CD4-positive, alpha-beta T cell treated with Interleukin-12 subunit alpha and Interleukin-12 subunit beta, for 1 hour (primary cell): ENCODE results near the gene SYT7.
"Not testable (repeated sequence)": the region's sequence is repeated elsewhere in the genome, so short reads cannot be mapped to it uniquely, and the experiment has no call there.

Source experiments
- DNase-seq: peaks from one replicate; pipeline ENCODE4 v3.0.0-alpha.2; 2020

The SYT7 gene, protein sequence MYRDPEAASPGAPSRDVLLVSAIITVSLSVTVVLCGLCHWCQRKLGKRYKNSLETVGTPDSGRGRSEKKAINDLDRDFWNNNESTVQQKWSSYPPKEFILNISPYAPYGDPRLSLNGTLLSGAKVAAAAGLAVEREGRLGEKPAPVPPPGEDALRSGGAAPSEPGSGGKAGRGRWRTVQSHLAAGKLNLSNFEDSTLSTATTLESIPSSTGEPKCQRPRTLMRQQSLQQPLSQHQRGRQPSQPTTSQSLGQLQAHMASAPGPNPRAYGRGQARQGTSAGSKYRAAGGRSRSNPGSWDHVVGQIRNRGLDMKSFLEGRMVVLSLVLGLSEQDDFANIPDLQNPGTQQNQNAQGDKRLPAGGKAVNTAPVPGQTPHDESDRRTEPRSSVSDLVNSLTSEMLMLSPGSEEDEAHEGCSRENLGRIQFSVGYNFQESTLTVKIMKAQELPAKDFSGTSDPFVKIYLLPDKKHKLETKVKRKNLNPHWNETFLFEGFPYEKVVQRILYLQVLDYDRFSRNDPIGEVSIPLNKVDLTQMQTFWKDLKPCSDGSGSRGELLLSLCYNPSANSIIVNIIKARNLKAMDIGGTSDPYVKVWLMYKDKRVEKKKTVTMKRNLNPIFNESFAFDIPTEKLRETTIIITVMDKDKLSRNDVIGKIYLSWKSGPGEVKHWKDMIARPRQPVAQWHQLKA

GRCh38 chr11:61581030-61581928 lies at the start of gene SYT7:
TSS of gene SYT7 (minus strand) at chr11:61581076. CDS start at chr11:61580820, 256 bp downstream.
- DNase-seq, result peak; percentile 96

- DNase-seq, result no peak
Observed at GRCh38 chr11:61630089-61630488, 49.2 kb upstream of the SYT7 start.

DNA sequence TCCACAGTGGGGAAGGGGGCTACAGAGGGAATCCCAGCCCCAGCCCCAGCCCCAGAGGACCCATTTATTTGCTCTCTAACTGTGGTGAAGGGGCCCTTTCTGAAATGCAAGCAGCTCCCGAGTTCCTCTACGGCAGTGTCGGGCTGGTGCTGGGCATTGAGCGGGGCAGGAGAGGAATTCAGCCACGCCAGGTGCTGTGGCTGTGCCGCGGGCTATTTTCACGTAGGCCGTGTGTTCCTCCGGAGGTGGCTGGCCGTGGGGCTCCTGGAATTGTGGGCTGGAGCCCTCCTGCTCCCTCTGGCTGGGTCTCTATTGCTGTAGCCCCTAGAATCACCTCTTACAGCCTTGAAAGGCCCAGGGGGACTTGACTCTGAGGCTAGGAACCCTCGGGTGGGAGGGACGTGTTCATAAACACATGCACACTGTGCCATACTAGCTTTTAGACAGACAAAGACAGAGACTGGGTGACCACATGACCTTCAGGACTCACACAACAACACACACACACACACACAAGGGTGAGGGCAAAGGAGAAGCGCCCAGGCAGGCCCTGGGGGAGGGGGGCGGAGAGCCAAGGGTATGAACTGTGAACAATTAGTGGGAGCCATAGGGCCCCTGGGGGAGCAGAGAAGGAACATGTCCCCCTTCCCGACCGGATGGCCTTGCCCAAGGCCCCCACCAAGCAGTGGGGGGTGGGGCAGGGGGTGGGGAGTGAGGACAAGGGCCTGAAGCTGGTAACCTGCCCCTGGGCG lies 48.4 kb upstream of the SYT7 start:
- no peak for DNase-seq

- DNase-seq, result no peak
Observed at GRCh38 chr11:61628662-61628970, 47.7 kb upstream of the SYT7 start.

GRCh38 chr11:61627850-61628661 lies 47.2 kb upstream of the SYT7 start:
- peak; percentile 6 for DNase-seq

DNA sequence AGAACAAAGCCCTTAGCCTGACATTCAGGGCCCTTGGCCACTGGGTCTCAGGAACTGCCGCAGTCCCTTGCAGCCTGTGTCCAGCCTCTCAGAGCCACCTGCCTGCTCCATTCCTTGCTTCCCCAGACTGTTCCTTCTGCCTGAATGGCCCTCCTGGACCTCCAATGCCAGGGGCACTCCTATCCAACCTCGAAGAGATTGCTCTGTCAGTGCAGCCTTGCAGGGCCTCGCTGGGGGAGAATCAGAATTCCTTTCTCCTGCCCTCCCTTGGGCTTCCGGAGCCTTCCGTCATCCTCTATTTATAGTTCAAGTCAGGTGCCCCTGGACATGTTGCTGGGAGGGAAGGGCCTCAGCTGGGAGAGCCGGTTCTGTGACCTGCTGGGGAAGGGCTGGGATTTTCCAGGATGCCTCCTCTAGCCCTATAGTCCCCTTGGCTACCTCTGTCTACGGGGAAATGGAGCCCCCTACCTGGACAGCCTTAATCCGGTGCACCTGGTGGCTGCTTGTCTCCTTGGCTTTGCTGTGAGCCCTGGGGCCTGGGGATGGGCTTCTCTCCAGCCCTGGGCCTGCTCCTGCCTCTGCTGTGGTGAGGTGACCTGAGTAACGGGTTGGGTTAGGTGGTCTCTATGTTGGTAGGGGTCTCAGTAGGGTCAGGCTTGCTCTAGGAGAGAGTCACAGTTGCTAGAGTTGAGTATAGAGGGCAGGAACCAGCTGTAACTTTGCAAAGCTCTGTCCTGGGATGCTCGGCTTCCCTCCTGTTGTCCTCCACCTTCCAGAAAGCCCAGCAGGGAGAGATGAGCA lies 45.9 kb upstream of the SYT7 start:
- DNase-seq, result no peak

- DNase-seq, result no peak
Observed at GRCh38 chr11:61625525-61625924, 44.6 kb upstream of the SYT7 start.

GRCh38 chr11:61621917-61622585 lies 41.2 kb upstream of the SYT7 start:
- no peak for DNase-seq

- DNase-seq, result no peak
Observed at GRCh38 chr11:61619471-61620226, 38.8 kb upstream of the SYT7 start.

GRCh38 chr11:61618978-61619377 lies 38.1 kb upstream of the SYT7 start:
- DNase-seq, result no peak

- no peak for DNase-seq
Observed at GRCh38 chr11:61617515-61617914, 36.6 kb upstream of the SYT7 start.

- DNase-seq, result no peak
Observed at GRCh38 chr11:61616434-61616833, 35.6 kb upstream of the SYT7 start.

DNA sequence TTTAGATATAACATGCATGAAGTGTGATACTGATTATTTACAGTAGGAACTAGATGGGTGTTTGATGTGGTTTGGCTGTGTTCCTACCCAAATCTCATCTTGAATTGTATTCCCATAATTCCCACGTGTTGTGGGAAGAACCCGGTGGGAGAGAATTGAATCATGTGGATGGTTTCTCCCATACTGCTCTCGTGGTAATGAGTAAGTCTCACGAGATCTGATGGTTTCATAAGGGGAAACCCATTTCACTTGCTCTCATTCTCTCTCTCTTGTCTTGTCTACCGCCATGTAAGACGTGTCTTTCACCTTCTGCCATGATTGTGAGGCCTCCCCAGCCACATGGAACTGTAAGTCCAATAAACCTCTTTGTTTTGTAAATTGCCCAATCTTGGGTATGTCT lies 33.9 kb upstream of the SYT7 start:
- DNase-seq, result not testable (repeated sequence)

DNA sequence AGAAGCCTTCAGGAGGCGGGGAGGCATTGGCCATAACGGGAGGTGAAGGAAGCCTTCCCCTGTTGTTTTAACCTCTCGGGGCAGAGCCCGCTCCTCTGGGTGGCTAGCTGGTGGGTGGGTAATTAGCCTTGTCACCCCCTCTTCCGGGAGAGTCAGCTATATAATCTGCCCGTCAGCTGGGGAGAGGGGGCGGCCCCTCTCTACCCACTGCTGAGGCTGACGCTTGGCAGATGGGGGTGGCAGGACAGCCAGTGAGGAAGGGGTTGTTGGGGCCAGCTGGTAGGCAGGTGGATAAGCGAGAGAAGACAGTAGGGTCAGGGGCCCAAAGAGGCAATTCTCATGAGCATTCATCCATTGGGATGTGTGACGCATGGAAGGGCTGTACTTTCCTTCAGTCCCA lies 33.0 kb upstream of the SYT7 start:
- DNase-seq, result no peak

GRCh38 chr11:61613051-61613450 lies 32.2 kb upstream of the SYT7 start:
- no peak for DNase-seq

DNA sequence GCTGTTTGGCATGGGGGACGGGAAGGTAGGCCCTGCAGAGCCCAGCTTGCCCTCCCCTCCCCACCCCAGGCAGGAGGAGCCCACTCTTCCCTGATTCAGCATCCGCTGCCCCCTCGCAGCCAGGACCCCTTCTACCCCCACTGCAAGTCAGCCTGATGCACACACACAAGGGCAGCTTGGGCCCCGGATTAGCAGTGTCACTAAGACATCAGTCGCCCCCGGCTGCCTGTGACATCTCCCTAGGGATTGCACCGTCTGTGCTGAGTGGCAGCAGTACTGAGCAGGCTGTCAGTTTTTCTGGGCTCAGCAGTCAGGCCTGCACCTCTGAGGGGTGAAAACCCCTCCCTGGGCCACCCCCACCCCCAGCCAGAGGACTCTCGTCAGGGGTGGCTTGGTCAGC lies 30.4 kb upstream of the SYT7 start:
- DNase-seq, result no peak

- no peak for DNase-seq
Observed at GRCh38 chr11:61610905-61611304, 30.0 kb upstream of the SYT7 start.

GRCh38 chr11:61609980-61610366 lies 29.1 kb upstream of the SYT7 start:
- no peak for DNase-seq
